Measurements from ENCODE around the gene MAPRE3. TPM values are rescaled to one million over a fixed set of nuclear protein-coding genes. Genes with fewer than 3 reads are reported as not detected.

MAPRE3 gene
- total and polyA plus RNA-seq, 11 donors = 27.4 to 65.0 (median 42.3) TPM

DNA sequence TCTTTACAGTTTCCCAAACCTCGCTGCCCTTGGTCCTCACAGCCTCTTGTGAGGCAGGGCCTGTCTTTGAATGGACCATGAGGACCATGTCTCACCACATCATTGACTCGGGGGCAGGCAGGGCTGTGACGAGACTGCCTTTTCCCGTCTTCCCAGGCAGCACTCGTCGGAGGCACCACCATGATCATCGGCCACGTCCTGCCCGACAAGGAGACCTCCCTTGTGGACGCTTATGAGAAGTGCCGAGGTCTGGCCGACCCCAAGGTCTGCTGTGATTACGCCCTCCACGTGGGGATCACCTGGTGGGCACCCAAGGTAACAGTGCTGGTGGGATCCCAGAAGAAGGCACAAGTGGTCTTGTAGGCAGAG, 45.7 kb upstream of the MAPRE3 start:
- ATAC-seq = no peak
- intact Hi-C loops (cut with DNase I) = loop anchor here in 5 of 10 donors (5.0 kb wide), 1 partner anchor 77 kb away; the partner anchor contains the start of gene DPYSL5 (in 5 of the 5)
- no peak for TF ChIP-seq POLR2A (IDR thresholded peaks at IDR 0.05)
- TF ChIP-seq, protein P1, sequence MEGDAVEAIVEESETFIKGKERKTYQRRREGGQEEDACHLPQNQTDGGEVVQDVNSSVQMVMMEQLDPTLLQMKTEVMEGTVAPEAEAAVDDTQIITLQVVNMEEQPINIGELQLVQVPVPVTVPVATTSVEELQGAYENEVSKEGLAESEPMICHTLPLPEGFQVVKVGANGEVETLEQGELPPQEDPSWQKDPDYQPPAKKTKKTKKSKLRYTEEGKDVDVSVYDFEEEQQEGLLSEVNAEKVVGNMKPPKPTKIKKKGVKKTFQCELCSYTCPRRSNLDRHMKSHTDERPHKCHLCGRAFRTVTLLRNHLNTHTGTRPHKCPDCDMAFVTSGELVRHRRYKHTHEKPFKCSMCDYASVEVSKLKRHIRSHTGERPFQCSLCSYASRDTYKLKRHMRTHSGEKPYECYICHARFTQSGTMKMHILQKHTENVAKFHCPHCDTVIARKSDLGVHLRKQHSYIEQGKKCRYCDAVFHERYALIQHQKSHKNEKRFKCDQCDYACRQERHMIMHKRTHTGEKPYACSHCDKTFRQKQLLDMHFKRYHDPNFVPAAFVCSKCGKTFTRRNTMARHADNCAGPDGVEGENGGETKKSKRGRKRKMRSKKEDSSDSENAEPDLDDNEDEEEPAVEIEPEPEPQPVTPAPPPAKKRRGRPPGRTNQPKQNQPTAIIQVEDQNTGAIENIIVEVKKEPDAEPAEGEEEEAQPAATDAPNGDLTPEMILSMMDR (IDR thresholded peaks at IDR 0.05) = no peak
- 92 to 97% (median 93%) methylated on average over 13 to 14 of the region's 14 CpGs for WGBS, 4 donors
- H3K9me3 ChIP-seq = no peaks in the 10 kb centered on the region
- no peak overlapping the region for H3K27ac ChIP-seq
- no peaks in the 10 kb centered on the region for H3K36me3 ChIP-seq
- H3K4me3 ChIP-seq = no peak overlapping the region
- H3K27me3 ChIP-seq = peaks cover 0 to 10% (median 0%) of the 10 kb centered on the region in 9 donors
- H3K4me1 ChIP-seq = peaks cover 0 to 6% (median 0%) of the 10 kb centered on the region in 12 donors
- no peak for DNase-seq

- Histone ChIP-seq H3K4me1 (peaks cover 0 to 6% (median 0%) of the 10 kb centered on the region in 12 donors), H3K27me3 (peaks cover 0 to 16% (median 0%) of the 10 kb centered on the region in 9 donors), H3K9me3 (no peaks in the 10 kb centered on the region), H3K4me3 (no peak overlapping the region), H3K36me3 (no peaks in the 10 kb centered on the region), H3K27ac (no peak overlapping the region)
- ATAC-seq (peak in 1 of 4 donors; percentile 47), DNase-seq (no peak)
- intact Hi-C loops (cut with DNase I) = no loop called here
- 60 to 69% (median 61%) methylated on average over 7 to 9 of the region's 9 CpGs for WGBS, 4 donors
- TF ChIP-seq POLR2A (IDR thresholded peaks at IDR 0.05) = no peak
- TF ChIP-seq, protein P1 (IDR thresholded peaks at IDR 0.05) = no peak
These were observed 45.2 kb upstream of the MAPRE3 start for GRCh38 chr2:26925100-26925791.

GRCh38 chr2:26927221-26927620, 43.2 kb upstream of the MAPRE3 start:
- Histone ChIP-seq H3K36me3 (no peaks in the 10 kb centered on the region), H3K4me3 (no peak overlapping the region), H3K27ac (no peak overlapping the region), H3K27me3 (peaks cover 0 to 28% (median 0%) of the 10 kb centered on the region in 9 donors), H3K4me1 (peaks cover 0 to 6% (median 0%) of the 10 kb centered on the region in 12 donors), H3K9me3 (no peaks in the 10 kb centered on the region)
- intact Hi-C loops (cut with DNase I) = no loop called here
- ATAC-seq (no peak), DNase-seq (no peak)
- TF ChIP-seq POLR2A (IDR thresholded peaks at IDR 0.05) = no peak
- WGBS, 4 donors = 91 to 96% (median 93%) methylated on average over 9 of the region's 9 CpGs

DNA sequence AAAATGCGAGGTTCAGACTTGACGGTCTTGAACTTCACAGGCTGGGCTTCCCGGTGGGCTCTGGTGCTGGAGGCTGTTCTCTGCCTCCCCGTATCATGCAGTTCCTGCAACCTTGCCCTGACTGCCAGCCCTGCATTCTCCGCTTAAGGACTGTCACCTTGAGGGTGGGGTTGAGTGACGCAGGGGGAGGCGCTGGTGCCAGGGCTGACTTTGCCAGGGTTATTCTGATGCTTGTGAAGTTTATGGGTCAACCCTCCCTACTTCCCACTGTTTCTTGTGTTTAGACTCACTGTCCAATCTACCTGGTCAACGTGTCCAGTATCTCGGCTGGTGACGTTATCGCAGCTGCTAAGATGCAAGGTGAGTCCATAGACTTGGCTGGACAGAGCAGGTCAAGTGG, 37.5 kb upstream of the MAPRE3 start:
- 67 to 76% (median 69%) methylated on average over 11 of the region's 11 CpGs for WGBS, 4 donors
- DNase-seq = no peak

More for the DNA sequence above, 37.5 kb upstream of the MAPRE3 start:
- H3K9me3 ChIP-seq = no peaks in the 10 kb centered on the region
- H3K4me1 ChIP-seq = no peaks in the 10 kb centered on the region
- H3K36me3 ChIP-seq = no peaks in the 10 kb centered on the region
- peaks cover 0 to 34% (median 0%) of the 10 kb centered on the region in 9 donors for H3K27me3 ChIP-seq
- H3K4me3 ChIP-seq = no peak overlapping the region
- ATAC-seq = peak in 2 of 4 donors; percentile 41 to 45
- TF ChIP-seq, protein P1 (IDR thresholded peaks at IDR 0.05) = no peak
- TF ChIP-seq POLR2A (IDR thresholded peaks at IDR 0.05) = no peak
- no peak overlapping the region for H3K27ac ChIP-seq
- intact Hi-C loops (cut with DNase I) = no loop called here
